Epithelial cell of proximal tubule (primary cell): ENCODE measurements around the gene FAM120A. TPM values are rescaled to one million over a fixed set of nuclear protein-coding genes. Genes with fewer than 3 reads are reported as not detected.

Experiments
- DNase-seq: peaks from one replicate; pipeline ENCODE4 v3.0.0-alpha.2; 2011; ENCODE audit warnings: low read depth
- H3K4me3 ChIP-seq: 2 replicates; pipeline ENCODE4 v1.5.1; 2011; ENCODE audit warnings: low read depth, mild to moderate bottlenecking, low read length
- total RNA-seq: library from RNA; depleted of rRNA; stranded (reverse); fragments of >200 nt; gene quantifications from 2 replicates; pipeline ENCODE4 v1.2.3, GENCODE V29; 2015
- TF ChIP-seq, protein P1 (sequence below): conservative IDR thresholded peaks from 2 replicates; pipeline ENCODE4 v1.5.1; 2012; ENCODE audit warnings: low read depth, mild to moderate bottlenecking, low read length

FAM120A gene
- total RNA-seq, 1 donor from 2014 or later: 71.0 TPM

- no peak overlapping the region for H3K4me3 ChIP-seq
- DNase-seq: no peak
- TF ChIP-seq, protein P1, sequence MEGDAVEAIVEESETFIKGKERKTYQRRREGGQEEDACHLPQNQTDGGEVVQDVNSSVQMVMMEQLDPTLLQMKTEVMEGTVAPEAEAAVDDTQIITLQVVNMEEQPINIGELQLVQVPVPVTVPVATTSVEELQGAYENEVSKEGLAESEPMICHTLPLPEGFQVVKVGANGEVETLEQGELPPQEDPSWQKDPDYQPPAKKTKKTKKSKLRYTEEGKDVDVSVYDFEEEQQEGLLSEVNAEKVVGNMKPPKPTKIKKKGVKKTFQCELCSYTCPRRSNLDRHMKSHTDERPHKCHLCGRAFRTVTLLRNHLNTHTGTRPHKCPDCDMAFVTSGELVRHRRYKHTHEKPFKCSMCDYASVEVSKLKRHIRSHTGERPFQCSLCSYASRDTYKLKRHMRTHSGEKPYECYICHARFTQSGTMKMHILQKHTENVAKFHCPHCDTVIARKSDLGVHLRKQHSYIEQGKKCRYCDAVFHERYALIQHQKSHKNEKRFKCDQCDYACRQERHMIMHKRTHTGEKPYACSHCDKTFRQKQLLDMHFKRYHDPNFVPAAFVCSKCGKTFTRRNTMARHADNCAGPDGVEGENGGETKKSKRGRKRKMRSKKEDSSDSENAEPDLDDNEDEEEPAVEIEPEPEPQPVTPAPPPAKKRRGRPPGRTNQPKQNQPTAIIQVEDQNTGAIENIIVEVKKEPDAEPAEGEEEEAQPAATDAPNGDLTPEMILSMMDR: no peak
Measured at GRCh38 chr9:93419023-93419422, 32.5 kb upstream of the FAM120A start.

DNA sequence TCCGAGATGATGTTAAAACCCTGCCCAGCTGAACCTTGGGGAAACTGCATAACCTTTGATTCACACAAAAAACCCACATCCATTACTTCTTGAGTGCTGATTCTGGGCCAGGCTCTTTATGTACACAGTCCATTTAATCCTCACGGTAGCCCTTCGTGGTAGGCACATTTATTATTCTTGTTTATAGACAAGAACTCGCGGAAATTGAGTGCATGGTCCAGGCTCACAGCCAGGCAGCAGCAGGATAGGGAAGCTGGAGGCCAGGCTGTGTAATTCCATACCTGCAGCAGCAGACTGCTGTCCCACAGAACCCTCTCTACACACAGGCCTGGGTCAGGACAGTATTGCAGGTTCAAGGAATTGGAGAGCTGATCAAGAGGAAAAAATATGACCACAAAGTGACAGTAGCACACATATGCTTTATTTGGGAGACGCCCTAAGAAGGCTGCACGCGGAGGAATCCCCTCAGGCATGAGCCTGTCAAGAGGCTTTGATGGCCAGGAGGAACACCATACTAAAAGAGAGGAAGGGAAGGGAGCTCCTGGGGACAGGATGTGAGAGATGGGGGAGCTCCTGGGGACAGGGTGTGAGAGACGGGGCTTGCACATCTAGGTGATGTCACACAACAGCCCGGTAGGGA lies 28.4 kb upstream of the FAM120A start:
- no peak for DNase-seq
- TF ChIP-seq, protein P1: no peak
- no peak overlapping the region for H3K4me3 ChIP-seq

GRCh38 chr9:93427655-93428379 lies 23.7 kb upstream of the FAM120A start:
- DNase-seq: no peak
- H3K4me3 ChIP-seq: no peak overlapping the region
- TF ChIP-seq, protein P1: peak; percentile 43

DNA sequence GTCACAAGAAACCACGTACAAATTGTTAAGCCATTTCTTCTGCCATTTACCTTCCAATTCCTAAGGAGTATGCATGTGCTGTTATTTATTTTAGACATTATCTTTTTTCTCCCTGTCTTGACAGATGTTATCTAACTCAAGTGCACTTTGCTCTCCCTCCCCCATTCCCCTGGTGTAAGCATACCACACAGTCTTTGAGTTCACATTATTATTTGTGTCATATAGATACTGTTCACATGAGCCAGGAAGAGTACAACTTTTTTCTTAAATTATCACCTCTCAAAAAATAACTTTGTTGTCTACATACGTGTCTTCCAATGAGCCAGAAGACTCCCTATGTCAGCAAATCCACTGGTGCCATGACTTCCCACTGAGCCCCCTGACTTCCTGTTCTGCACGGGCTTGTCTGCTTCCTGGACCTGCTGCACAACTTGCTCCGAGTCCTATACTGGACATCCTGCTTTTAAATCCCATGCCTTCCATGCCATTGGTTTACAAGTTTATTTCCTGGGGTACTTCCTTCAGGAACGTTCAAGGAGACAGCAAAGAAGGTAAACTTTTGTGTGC lies 19.9 kb upstream of the FAM120A start:
- DNase-seq: no peak
- H3K4me3 ChIP-seq: no peak overlapping the region
- TF ChIP-seq, protein P1: no peak

DNA sequence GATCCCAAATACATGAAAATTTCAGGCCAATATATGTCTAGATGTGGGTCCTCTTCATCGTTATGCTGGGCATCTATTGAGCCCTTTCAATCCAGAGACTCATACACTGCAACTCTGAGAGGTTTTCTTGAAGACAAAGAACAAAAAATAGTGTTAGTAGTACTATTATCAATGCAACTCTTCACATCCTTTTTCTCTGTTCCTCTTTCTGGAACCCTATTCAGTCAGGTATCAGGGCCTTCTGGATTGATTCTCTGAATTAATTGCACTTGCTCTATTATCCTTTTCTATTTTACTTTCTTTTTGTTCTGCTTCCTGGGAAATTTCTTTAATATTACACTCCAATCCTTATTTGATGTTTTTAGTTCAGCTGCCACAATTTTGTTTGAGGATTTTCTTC lies 18.5 kb upstream of the FAM120A start:
- TF ChIP-seq, protein P1: no peak
- H3K4me3 ChIP-seq: no peak overlapping the region
- no peak for DNase-seq

DNA sequence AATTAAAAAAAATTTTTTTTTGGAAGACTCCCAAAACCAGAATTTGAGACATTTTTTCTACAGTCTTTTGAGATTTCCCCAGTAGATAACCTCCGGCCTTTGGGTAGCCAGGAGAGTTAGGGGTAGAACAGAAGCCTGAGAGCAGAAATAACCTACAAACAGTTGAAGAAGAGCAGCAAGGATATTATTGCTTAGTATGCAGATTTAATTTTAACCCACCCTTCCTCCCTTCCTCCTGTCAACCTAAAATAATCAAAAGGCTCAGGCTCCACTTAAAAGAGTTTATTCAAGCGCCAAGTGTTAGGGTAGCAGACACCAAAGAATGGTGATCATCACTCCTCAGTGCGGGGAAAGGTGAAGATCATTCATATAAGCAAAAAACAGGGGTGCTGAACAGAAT lies 17.4 kb upstream of the FAM120A start:
- H3K4me3 ChIP-seq: no peak overlapping the region
- no peak for DNase-seq
- TF ChIP-seq, protein P1: no peak
